NOMO-1 treated with DMSO at 0.1 percent for 48 hours (cell line): ENCODE measurements around the gene DMD.
A peak's percentile ranks its signal among the peaks of the same experiment; 100 is the strongest.

Experiments
- DNase-seq: peaks from one replicate; lab custom pipeline; 2025; ENCODE audit not compliant: unreplicated experiment; lab: John Stamatoyannopoulos, UW

DMD gene

DNA sequence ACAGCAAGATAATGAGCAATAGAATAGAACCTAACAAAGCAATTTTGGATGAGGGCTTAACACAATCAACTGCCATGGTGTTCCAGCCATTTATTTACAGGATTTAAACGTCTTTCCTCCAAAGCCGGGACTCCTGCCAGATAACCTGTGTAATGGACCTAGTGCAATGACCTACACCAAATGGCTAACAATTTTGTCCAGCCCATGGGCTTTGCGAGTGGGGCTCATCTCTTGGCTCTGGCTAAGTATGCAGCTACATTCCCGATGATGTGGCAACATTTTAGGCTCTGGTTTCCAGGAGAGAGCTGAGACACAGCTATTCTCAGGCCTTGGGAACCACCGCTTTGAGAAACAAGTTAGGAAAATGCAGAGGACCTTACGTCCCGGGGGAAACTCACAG lies 1317.2 kb downstream of the DMD start:
- DNase-seq = no peak

DNA sequence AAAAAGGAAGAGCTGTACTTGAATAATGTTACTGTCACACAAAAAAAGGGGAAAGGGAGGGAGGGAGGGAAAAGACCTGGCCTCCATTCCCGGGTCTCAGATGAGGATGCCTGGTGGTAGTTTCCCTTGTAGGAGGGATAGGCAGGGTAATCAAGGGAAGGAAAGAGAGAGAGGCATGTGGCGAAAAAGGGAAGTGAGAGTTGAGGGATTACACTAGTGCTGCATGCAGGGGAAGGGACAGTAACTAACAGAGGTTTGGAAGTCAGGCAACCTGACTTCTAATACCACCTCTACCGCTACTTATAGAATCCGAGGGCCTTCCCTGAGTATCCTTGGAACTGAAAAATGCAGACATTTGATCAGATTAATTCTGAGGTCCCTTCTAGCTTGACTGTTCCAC lies 1317.8 kb downstream of the DMD start:
- peak; percentile 24 for DNase-seq

- DNase-seq = no peak
These were observed 1322.3 kb downstream of the DMD start for GRCh38 chrX:31889088-31889487.

DNA sequence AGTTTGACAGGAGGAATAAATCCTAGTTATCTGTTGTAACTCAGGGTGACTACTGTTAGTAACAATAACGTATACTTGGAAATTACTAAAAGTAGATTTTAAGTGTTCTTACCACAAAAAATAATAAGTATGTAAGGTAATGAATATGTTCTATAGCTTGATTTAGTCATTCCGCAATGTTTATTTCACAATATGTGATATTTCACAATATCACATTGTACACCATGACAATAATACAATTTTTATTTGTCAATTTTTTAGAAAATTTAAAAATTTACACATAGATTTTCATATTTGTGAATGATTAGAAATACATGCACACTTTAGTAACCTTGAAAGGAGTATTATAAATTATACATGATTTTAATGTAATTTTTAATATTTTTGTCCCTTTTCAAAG lies 1326.8 kb downstream of the DMD start:
- DNase-seq = no peak

DNA sequence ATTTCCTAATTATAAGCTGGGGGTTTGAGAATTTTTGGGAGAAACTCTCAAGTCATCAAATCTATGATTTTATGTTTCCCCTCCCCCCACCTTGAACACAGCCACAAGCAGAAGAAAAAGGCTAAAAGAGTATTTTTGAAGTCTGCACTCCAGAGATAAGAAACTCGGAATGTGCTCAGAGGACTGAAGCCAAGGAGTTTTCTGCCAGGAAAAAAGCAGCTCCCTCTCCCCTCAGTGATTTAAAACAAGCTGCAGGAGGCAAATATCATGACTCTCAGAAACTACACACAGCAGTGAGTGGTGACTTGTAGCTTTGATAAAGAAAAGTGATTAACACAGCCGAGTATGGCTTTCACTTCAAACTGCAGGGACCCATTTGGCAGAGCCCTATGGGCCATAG lies 1339.3 kb downstream of the DMD start:
- no peak for DNase-seq

DNA sequence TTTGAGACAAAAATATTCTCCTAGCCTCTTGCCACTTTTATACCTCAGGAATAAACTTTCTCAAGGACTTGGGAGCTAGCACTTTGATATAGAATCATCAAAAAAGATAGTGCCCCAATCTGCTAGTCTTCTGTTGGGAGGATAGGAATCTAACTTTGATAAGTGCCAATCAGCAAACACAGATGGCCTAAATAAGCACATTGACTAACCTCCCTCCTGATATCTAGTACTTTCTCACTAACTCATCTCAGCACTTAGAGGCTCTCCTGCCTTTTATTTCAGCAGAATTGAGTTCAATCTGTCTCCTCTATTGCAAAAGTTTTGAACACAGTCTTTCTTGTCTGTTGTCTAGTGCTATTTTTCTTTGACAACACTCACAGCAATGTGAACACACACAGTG lies 1341.1 kb downstream of the DMD start:
- DNase-seq = no peak

DNA sequence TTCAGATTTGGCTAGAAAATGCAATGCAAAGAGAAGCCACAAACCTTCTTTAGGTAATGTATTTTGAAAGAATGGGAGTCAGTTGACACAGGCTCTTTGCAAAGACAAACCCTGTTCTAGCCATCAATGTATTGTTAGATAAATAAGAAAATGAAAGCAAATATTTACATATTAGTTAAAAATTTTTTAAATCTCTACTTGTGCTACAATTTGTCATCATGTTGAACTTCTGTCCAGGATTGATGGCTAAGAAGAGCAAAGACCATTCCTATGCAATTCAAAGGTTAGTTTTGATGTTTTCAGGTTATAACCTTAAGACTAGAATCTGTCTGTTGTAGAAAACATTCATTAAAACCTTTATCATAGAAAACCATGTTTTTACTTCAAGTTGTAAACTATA lies 1350.7 kb downstream of the DMD start:
- no peak for DNase-seq

DNA sequence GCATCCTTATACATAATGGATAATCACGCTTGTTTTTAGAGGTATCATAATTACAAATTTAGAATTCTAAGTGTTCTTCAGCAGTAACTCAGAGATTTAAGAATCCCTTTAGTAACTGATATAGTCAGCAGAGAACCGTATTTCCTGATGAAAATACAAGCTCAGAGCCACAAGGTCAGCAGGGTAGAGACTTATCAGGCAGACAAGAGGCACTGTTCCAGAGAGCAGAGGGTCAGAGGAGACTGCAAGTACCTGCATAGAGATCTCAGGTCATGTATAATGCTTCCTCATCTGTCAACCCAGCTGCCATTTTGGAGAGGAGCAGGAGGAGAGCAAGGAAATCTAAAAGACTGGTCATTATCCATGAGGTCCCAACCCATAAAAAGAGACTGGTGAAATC lies 1352.4 kb downstream of the DMD start:
- DNase-seq = no peak

DNA sequence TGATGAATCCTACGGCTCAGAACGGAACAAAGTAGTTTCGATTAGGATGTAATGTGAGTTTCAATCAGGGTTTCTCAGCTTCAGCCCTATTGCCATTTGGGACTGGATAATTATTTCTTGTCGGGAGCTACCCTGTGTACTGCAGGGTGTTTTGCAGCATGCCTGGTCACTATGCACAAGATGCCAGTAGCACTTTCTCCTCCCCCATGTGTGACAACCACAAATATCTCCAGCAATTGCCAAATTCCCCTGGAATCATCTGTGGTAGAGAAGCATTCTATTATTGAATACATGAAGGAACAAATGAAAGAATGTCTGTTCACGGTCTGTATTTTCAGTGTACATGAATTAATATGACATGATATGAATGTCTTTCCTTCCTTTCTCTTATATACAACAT lies 1356.6 kb downstream of the DMD start:
- no peak for DNase-seq

DNA sequence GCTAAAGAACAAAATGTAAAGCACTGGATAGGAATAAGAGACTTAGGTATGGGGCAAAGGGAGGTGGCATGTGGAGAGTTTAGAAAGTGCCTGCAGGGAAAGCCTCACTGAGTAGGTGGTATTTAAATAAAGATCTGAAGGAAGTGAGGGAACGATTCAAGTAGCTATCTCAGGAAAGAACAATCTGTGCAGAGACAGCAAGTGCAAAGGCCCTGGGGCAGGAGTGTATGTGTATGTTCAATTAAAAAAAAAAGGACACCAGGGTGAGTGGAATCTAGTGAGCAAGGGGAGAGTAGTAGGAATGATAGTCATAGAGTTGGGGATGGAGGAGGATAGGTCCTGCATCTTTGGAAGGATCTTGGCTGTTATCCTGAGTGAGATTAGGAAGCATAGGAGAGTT lies 1359.6 kb downstream of the DMD start:
- no peak for DNase-seq

- no peak for DNase-seq
These were observed 1363.6 kb downstream of the DMD start for GRCh38 chrX:31847773-31848172.

DNA sequence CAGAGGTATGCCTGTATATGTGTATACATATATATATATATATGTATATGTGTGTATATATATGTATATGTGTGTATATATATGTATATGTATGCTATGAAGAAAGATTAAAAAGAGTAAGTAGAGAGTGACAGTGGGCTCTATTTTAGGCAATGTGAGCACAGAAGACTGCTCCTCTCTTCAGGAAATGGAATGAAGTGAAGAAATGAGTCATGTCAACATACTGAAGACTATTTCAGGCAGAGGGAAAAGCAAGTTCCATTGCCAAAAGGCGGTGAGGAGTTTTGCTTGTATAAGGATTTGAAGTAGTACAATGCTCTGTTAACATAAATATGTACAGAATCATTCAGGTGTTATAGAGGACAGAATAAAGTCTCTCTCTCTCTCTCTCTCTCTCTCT lies 1366.3 kb downstream of the DMD start:
- DNase-seq = no peak

GRCh38 chrX:31838617-31839016 lies 1372.7 kb downstream of the DMD start:
- no peak for DNase-seq

GRCh38 chrX:31837445-31838049 lies 1373.8 kb downstream of the DMD start:
- no peak for DNase-seq

- DNase-seq = no peak
These were observed 1374.9 kb downstream of the DMD start for GRCh38 chrX:31836479-31836878.

GRCh38 chrX:31832263-31832662 lies 1379.1 kb downstream of the DMD start:
- no peak for DNase-seq

- no peak for DNase-seq
These were observed 1390.7 kb downstream of the DMD start for GRCh38 chrX:31820430-31821210.

GRCh38 chrX:31819455-31819854 lies 1391.9 kb downstream of the DMD start:
- DNase-seq = no peak

GRCh38 chrX:31811106-31811505 lies 1400.2 kb downstream of the DMD start:
- DNase-seq = no peak

GRCh38 chrX:31808357-31808756 lies 1403.0 kb downstream of the DMD start:
- no peak for DNase-seq

GRCh38 chrX:31807165-31807564 lies 1404.2 kb downstream of the DMD start:
- DNase-seq = no peak

DNA sequence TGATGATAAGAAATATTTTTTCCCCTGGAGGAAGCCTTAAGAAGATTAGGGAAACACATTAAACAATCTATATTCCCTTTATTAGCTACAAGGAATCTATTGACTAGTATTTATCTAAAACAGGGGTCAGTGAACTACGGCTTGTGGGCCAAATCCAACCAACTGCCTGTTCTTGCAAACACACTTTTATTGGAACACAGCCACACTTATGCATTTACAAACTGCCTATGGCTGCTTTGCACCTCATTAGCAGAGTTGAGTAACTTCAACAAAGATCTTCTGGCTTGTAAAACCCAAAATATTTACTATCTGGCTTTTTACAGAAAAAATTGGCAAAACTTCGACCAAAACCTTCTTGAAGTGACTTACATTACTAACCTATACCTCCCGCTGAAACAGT lies 1405.6 kb downstream of the DMD start:
- DNase-seq = no peak

GRCh38 chrX:31800219-31800618 lies 1411.1 kb downstream of the DMD start:
- no peak for DNase-seq
